Measurements from ENCODE around the gene SSB.

SSB gene

GRCh38 chr2:169860149-169860548, 61.5 kb downstream of the SSB start:
- no peak for TF ChIP-seq ZFX (IDR thresholded peaks at IDR 0.05)
- no peak for TF ChIP-seq CTCF (conservative IDR thresholded peaks at IDR 0.05)
- H3K27ac ChIP-seq, result no peak overlapping the region
